Measurements from ENCODE around the gene GNA12. TPM values are rescaled to one million over a fixed set of nuclear protein-coding genes. Genes with fewer than 3 reads are reported as not detected.

The GNA12 gene
- total and polyA plus RNA-seq, 9 of the 15 experiments (the other 6 are each of a cell fraction or from before 2014, with no cell fraction given), result 0.65 to 32.7 (median 9.6) TPM

GRCh38 chr7:2787251-2787951, 56.7 kb downstream of the GNA12 start (continued):
- TF ChIP-seq ZNF740 (CRISPR knock-in tag; IDR thresholded peaks at IDR 0.05) (no peak), ZNF740 (tag; IDR thresholded peaks at IDR 0.05) (no peak), CLOCK (CRISPR knock-in tag; IDR thresholded peaks at IDR 0.05; ENCODE audit: borderline replicate concordance) (no peak)

- H3K9me3 ChIP-seq (replicated peaks; ENCODE audit: control insufficient read depth, insufficient read depth, low read depth, low read length), result no peaks in the 10 kb centered on the region
- CTCF ChIA-PET (ENCODE audit: low intra/inter-chr PET ratio), result no interaction called here
- DNase-seq (ENCODE audit: extremely low read depth in 1 of 4, low spot score in 3 of 4), result no peak
Observed at GRCh38 chr7:2786607-2787116, 57.4 kb downstream of the GNA12 start.

More at GRCh38 chr7:2786607-2787116, 57.4 kb downstream of the GNA12 start:
- intact Hi-C loops (cut with micrococcal nuclease) (no loop called here), in situ Hi-C loops (cut with MboI) (no loop called here)
- Histone ChIP-seq H3K9ac (ENCODE audit: insufficient read depth in 1 of 2, low read depth in 2 of 2, low read length in 2 of 2) (0 out of 4 replicates have a peak overlapping the region, but pooled peaks of 1 of the 2 experiments have one; percentile 35), H4K20me1 (replicated peaks; ENCODE audit: control insufficient read depth, insufficient read depth, low read length) (no peaks in the 10 kb centered on the region), H3K4me1 (replicated peaks in 1 of 2; ENCODE audit: control insufficient read depth in 2 of 2, insufficient read depth in 2 of 2, low read length in 2 of 2) (no peaks in the 10 kb centered on the region), H2AFZ (ENCODE audit: low read depth, low read length) (no peak overlapping the region), H3K4me3 (no peak overlapping the region), H3K27ac (ENCODE audit: extremely low read depth, low read depth, low read length) (no peak overlapping the region), H3K27me3 (ENCODE audit: control insufficient read depth in 2 of 2, insufficient read depth in 2 of 2, low read length in 2 of 2) (no peaks in the 10 kb centered on the region), H3K79me2 (ENCODE audit: control insufficient read depth, insufficient read depth, low read length) (no peaks in the 10 kb centered on the region), H3K36me3 (ENCODE audit: control insufficient read depth, insufficient read depth, low read length) (peaks cover 10% of the 10 kb centered on the region; the same call in 2 of the 3 replicates), H3K9me1 (ENCODE audit: control insufficient read depth, insufficient read depth, low read length) (no peaks in the 10 kb centered on the region), H3K4me2 (ENCODE audit: insufficient read depth, low read length) (no peak overlapping the region)
- TF ChIP-seq ZNF507 (tag; conservative IDR thresholded peaks at IDR 0.05) (peak; percentile 38; the same call in 1 of the 2 replicates), EP400 (IDR thresholded peaks at IDR 0.05) (no peak), NFIC (IDR thresholded peaks at IDR 0.05) (peak; percentile 80)
- no TSS peak for BruUV-seq (replicated peaks)
- ATAC-seq (no peak), FAIRE-seq (no peak)
- POLR2A ChIA-PET, result interaction anchor here (1.3 kb wide), 1 partner anchor 9 kb away, joined by 4 read pairs; no protein-coding TSS in a partner anchor
- 89% methylated on average over 11 of the region's 11 CpGs for WGBS (ENCODE audit: insufficient coverage, low coverage, missing lambda C conversion rate)

Measured in K562 (cell line).